Mesenchymal stem cell (in vitro differentiated cells and primary cell): ENCODE results near the gene RBM20.
"Not testable (repeated sequence)": the region's sequence is repeated elsewhere in the genome, so short reads cannot be mapped to it uniquely, and the experiment has no call there.

Source experiments
- DNase-seq: peaks from one replicate; pipeline ENCODE4 v3.0.0-alpha.2; 2013
- H2AFZ ChIP-seq: one replicate; pipeline ENCODE4 v1.6.1; 2013; ENCODE audit warnings: low read depth, mild to moderate bottlenecking, control low read depth, inconsistent platforms, low read length, moderate library complexity
- H2AK5ac ChIP-seq: 2 replicates; pipeline ENCODE4 v1.6.1; 2013; ENCODE audit warnings: low read length, moderate library complexity, mild to moderate bottlenecking, inconsistent platforms; ENCODE audit not compliant: severe bottlenecking
- H2BK120ac ChIP-seq: one replicate; pipeline ENCODE4 v1.6.1; 2013; ENCODE audit warnings: low read depth, mild to moderate bottlenecking, inconsistent platforms, low read length, moderate library complexity
- H2BK12ac ChIP-seq, 2 experiments: one replicate each; pipeline ENCODE4 v1.6.1; 2013; ENCODE audit warnings: inconsistent platforms in 2 of 2, low read length in 2 of 2, mild to moderate bottlenecking in 2 of 2, moderate library complexity in 2 of 2, control low read depth in 1 of 2
- H2BK15ac ChIP-seq: one replicate; pipeline ENCODE4 v1.6.1; 2013; ENCODE audit warnings: mild to moderate bottlenecking, low read depth, inconsistent platforms; ENCODE audit not compliant: poor library complexity, severe bottlenecking
- H2BK5ac ChIP-seq: 2 replicates; pipeline ENCODE4 v1.6.1; 2013; ENCODE audit warnings: low read depth, mild to moderate bottlenecking, low read length, control low read depth, inconsistent platforms; ENCODE audit not compliant: poor library complexity, severe bottlenecking
- H3K14ac ChIP-seq, 2 experiments: one replicate each; pipeline ENCODE4 v1.6.1; 2013; ENCODE audit warnings: inconsistent platforms in 2 of 2, low read length in 2 of 2, control low read depth in 1 of 2, mild to moderate bottlenecking in 1 of 2, moderate library complexity in 1 of 2
- H3K18ac ChIP-seq, 2 experiments: one replicate each; pipeline ENCODE4 v1.6.1; 2013; ENCODE audit warnings: inconsistent platforms in 2 of 2, low read length in 2 of 2, control low read depth in 1 of 2, low read depth in 1 of 2, mild to moderate bottlenecking in 1 of 2
- H3K23ac ChIP-seq, 2 experiments: one replicate each; pipeline ENCODE4 v1.6.1; 2013; ENCODE audit warnings: inconsistent platforms in 2 of 2, low read length in 2 of 2, mild to moderate bottlenecking in 2 of 2, moderate library complexity in 2 of 2, control low read depth in 1 of 2
- H3K27ac ChIP-seq: 2 replicates; pipeline ENCODE4 v1.5.1; 2013; ENCODE audit warnings: mild to moderate bottlenecking, moderate library complexity, low read length, control low read depth, inconsistent platforms; ENCODE audit not compliant: poor library complexity, severe bottlenecking
- H3K27me3 ChIP-seq, 2 experiments: 2 replicates each; pipeline versions ENCODE4 v1.6.1 to v1.7.0; 2013; ENCODE audit warnings: low read length in 2 of 2, mild to moderate bottlenecking in 2 of 2, moderate library complexity in 2 of 2, control low read depth in 1 of 2, inconsistent platforms in 1 of 2; ENCODE audit not compliant: control insufficient read depth in 1 of 2, insufficient read depth in 1 of 2
- H3K36me3 ChIP-seq, 2 experiments: 2 replicates each; pipeline versions ENCODE4 v1.6.1 to v1.7.0; 2013; ENCODE audit warnings: low read length in 2 of 2, control low read depth in 1 of 2, inconsistent platforms in 1 of 2, low read depth in 1 of 2, mild to moderate bottlenecking in 1 of 2; ENCODE audit not compliant: insufficient read depth in 2 of 2, control insufficient read depth in 1 of 2
- H3K4ac ChIP-seq, 2 experiments: one replicate each; pipeline ENCODE4 v1.6.1; 2013; ENCODE audit warnings: inconsistent platforms in 2 of 2, low read length in 2 of 2, mild to moderate bottlenecking in 2 of 2, moderate library complexity in 2 of 2, control low read depth in 1 of 2, low read depth in 1 of 2
- H3K4me1 ChIP-seq: 2 replicates; pipeline ENCODE4 v1.6.1; 2013; ENCODE audit warnings: low read depth, low read length, control low read depth; ENCODE audit not compliant: control insufficient read depth, insufficient read depth
- H3K4me2 ChIP-seq: 2 replicates; pipeline ENCODE4 v1.6.1; 2013; ENCODE audit warnings: low read length, mild to moderate bottlenecking, inconsistent platforms; ENCODE audit not compliant: poor library complexity, severe bottlenecking
- H3K4me3 ChIP-seq, 2 experiments: 2 replicates each; pipeline versions ENCODE4 v1.5.1 to v1.7.0; 2013; ENCODE audit warnings: low read length in 2 of 2, mild to moderate bottlenecking in 2 of 2, control low read depth in 1 of 2, low read depth in 1 of 2; ENCODE audit not compliant: insufficient read depth in 1 of 2
- H3K79me1 ChIP-seq: replicated peaks from 2 replicates; pipeline ENCODE4 v1.6.1; 2013; ENCODE audit warnings: mild to moderate bottlenecking, control low read depth, low read length, inconsistent platforms; ENCODE audit not compliant: poor library complexity, severe bottlenecking
- H3K9ac ChIP-seq: 2 replicates; pipeline ENCODE4 v1.7.0; 2013; ENCODE audit warnings: mild to moderate bottlenecking, low read length, moderate library complexity
- H3K9me3 ChIP-seq: 2 replicates; pipeline ENCODE4 v1.7.0; 2013; ENCODE audit warnings: mild to moderate bottlenecking, low read length; ENCODE audit not compliant: control insufficient read depth
- H4K8ac ChIP-seq: one replicate; pipeline ENCODE4 v1.6.1; 2013; ENCODE audit warnings: inconsistent platforms, mild to moderate bottlenecking, low read length, moderate library complexity
- H4K91ac ChIP-seq: one replicate; pipeline ENCODE4 v1.6.1; 2013; ENCODE audit warnings: mild to moderate bottlenecking, low read length, inconsistent platforms
- WGBS: methylation state at CpG from one replicate; pipeline ENCODE4 v1.1.7; 2013; ENCODE audit warnings: mixed read lengths; 5-methylcytosine and 5-hydroxymethylcytosine counted together

Gene RBM20

DNA sequence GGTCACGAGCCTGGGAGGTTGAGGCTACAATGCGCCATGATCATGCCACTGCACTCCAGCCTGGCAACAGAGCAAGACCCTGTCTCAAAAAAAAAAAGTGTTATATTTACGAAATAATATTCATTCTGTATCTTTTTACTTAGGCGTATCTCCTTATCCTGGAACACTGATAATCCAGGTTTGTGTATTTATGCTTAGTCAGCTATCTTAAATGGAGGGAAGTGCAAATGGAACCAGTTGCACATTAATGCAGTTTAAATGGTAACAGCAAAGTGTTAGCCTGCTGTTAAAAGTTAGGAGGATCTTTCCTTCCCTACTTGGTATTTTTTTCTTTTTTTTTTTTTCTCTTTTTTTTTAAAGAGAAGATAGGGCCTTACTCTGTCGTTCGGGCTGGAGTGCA, 36.0 kb upstream of the RBM20 start:
- DNase-seq = no peak
- Histone ChIP-seq H3K27me3 (peaks cover 0 to 16% of the 10 kb centered on the region in 2 experiments), H3K4me2 (no peak overlapping the region), H4K91ac (no peak overlapping the region), H2BK5ac (no peak overlapping the region), H2AFZ (no peak overlapping the region), H3K4me3 (no peak overlapping the region), H3K36me3 (peaks cover 6 to 31% of the 10 kb centered on the region in 2 experiments), H3K27ac (no peak overlapping the region), H2BK15ac (no peak overlapping the region), H2BK12ac (no peak overlapping the region), H3K9me3 (no peaks in the 10 kb centered on the region), H2BK120ac (no peak overlapping the region), H3K79me1 (no peaks in the 10 kb centered on the region), H3K14ac (no peak overlapping the region), H3K23ac (no peak overlapping the region), H3K18ac (no peak overlapping the region), H3K4me1 (no peaks in the 10 kb centered on the region), H3K9ac (no peak overlapping the region), H4K8ac (no peak overlapping the region), H3K4ac (no peak overlapping the region), H2AK5ac (no peak overlapping the region)
- WGBS = 75% methylated on average over 4 of the region's 6 CpGs

DNA sequence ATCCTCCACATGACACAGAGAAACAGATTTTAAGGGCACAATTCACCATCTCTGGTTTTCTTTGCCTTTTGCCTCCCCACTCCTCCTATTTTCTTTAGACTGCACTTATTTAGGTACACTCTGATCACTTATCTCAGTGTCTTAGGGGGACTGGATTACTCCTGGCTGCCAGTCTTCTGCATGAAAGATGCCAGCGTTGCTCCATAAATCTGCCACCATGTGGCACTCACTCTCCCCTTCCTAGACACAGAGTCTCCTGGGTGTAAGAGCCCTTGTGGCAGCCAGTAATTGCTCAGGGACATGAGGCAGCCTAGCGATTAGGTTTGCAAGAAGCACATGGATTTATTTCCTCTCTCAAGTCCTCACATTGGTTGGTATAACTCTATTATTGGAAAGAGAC, 34.5 kb upstream of the RBM20 start:
- WGBS = 78% methylated on average over 1 of the region's 2 CpGs
- no peak overlapping the region for H2AFZ ChIP-seq
- H3K27ac ChIP-seq = no peak overlapping the region
- no peak overlapping the region for H2BK12ac ChIP-seq
- H2BK15ac ChIP-seq = no peak overlapping the region
- H3K14ac ChIP-seq = no peak overlapping the region
- H4K91ac ChIP-seq = no peak overlapping the region
- no peak overlapping the region for H2BK120ac ChIP-seq
- no peaks in the 10 kb centered on the region for H3K4me1 ChIP-seq
- no peak overlapping the region for H3K23ac ChIP-seq
- no peak overlapping the region for H3K4ac ChIP-seq
- no peak overlapping the region for H4K8ac ChIP-seq
- no peak for DNase-seq
- H3K9ac ChIP-seq = no peak overlapping the region
- no peak overlapping the region for H3K4me2 ChIP-seq
- no peak overlapping the region for H3K4me3 ChIP-seq
- H2BK5ac ChIP-seq = no peak overlapping the region
- peaks cover 0 to 22% of the 10 kb centered on the region in 2 experiments for H3K27me3 ChIP-seq
- H3K79me1 ChIP-seq = no peaks in the 10 kb centered on the region
- no peak overlapping the region for H3K18ac ChIP-seq
- no peaks in the 10 kb centered on the region for H3K9me3 ChIP-seq
- H3K36me3 ChIP-seq = peaks cover 2 to 17% of the 10 kb centered on the region in 2 experiments
- no peak overlapping the region for H2AK5ac ChIP-seq

DNA sequence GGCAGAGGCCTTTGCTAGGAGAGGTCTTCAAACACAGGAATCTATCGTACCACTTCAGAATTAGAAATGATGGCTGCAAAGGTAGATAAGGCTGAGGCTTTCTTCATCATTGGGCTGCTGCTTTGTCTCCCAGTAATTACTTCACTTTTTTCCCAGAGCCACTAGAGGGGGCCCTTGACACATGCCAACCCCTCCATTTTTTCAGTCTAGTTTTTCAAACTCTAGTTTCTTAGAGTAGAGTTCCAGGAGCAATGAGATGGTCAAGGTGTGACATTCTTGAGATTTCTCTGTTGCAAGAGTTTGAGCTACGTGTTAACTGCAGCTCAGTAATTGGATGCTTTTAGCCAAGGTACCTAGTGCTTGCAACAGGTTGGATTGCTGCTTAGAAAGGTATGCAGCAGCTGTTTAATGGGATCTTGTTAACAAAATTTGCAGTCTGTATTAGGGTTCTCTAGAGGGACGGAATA, 33.8 kb upstream of the RBM20 start:
- peaks cover 0 to 22% of the 10 kb centered on the region in 2 experiments for H3K27me3 ChIP-seq
- H4K8ac ChIP-seq = no peak overlapping the region
- H3K79me1 ChIP-seq = no peaks in the 10 kb centered on the region
- H3K9me3 ChIP-seq = no peaks in the 10 kb centered on the region
- WGBS = 47% methylated on average over 2 of the region's 3 CpGs
- no peak overlapping the region for H2BK5ac ChIP-seq
- H2BK15ac ChIP-seq = no peak overlapping the region
- DNase-seq = peak; percentile 55
- no peak overlapping the region for H3K27ac ChIP-seq
- no peak overlapping the region for H3K23ac ChIP-seq
- no peak overlapping the region for H3K18ac ChIP-seq
- H3K4ac ChIP-seq = no peak overlapping the region
- no peak overlapping the region for H2AK5ac ChIP-seq
- no peak overlapping the region for H3K9ac ChIP-seq
- no peak overlapping the region for H2BK12ac ChIP-seq
- H3K14ac ChIP-seq = no peak overlapping the region
- H4K91ac ChIP-seq = no peak overlapping the region
- no peak overlapping the region for H3K4me3 ChIP-seq
- no peak overlapping the region for H2AFZ ChIP-seq
- no peak overlapping the region for H3K4me2 ChIP-seq
- no peak overlapping the region for H2BK120ac ChIP-seq
- H3K36me3 ChIP-seq = peaks cover 2 to 10% of the 10 kb centered on the region in 2 experiments
- no peaks in the 10 kb centered on the region for H3K4me1 ChIP-seq

DNA sequence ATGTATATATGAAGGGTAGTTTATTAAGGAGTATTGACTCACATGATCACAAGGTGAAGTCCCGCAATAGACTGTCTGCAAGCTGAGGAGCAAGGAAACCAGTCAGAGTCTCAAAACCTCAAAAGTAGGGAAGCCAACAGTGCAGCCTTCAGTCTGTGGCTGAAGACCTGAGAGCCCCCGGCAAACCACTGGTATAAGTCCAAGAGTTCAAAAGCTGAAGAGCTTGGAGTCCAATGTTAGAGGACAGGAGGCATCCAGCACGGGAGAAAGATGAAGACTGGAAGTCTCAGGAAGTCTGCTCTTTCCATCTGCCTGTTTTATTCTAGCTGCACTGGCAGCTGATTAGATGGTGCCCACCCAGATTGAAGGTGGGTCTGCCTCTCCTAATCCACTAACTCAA, 33.4 kb upstream of the RBM20 start:
- not testable (repeated sequence) for H4K91ac ChIP-seq, H4K8ac ChIP-seq, H3K23ac ChIP-seq, H2AK5ac ChIP-seq, DNase-seq, H3K4me1 ChIP-seq, H2BK15ac ChIP-seq, H3K14ac ChIP-seq, H2BK120ac ChIP-seq, H2BK5ac ChIP-seq, H3K4me2 ChIP-seq, H3K4me3 ChIP-seq, H3K27ac ChIP-seq, H3K4ac ChIP-seq, H3K18ac ChIP-seq, H2BK12ac ChIP-seq, H2AFZ ChIP-seq, H3K9ac ChIP-seq, H3K79me1 ChIP-seq, H3K36me3 ChIP-seq, H3K9me3 ChIP-seq
- WGBS = 89% methylated on average over 3 of the region's 3 CpGs
- H3K27me3 ChIP-seq = peaks cover 0 to 22% of the 10 kb centered on the region in 2 experiments
